Central memory CD4-positive, alpha-beta T cell (primary cell): ENCODE measurements around the gene KDM8.
A peak's percentile ranks its signal among the peaks of the same experiment; 100 is the strongest.
"Not testable (repeated sequence)": the region's sequence is repeated elsewhere in the genome, so short reads cannot be mapped to it uniquely, and the experiment has no call there.

ENCODE experiments used
- DNase-seq: peaks from one replicate; pipeline ENCODE4 v3.0.0; 2022

Gene KDM8

DNA sequence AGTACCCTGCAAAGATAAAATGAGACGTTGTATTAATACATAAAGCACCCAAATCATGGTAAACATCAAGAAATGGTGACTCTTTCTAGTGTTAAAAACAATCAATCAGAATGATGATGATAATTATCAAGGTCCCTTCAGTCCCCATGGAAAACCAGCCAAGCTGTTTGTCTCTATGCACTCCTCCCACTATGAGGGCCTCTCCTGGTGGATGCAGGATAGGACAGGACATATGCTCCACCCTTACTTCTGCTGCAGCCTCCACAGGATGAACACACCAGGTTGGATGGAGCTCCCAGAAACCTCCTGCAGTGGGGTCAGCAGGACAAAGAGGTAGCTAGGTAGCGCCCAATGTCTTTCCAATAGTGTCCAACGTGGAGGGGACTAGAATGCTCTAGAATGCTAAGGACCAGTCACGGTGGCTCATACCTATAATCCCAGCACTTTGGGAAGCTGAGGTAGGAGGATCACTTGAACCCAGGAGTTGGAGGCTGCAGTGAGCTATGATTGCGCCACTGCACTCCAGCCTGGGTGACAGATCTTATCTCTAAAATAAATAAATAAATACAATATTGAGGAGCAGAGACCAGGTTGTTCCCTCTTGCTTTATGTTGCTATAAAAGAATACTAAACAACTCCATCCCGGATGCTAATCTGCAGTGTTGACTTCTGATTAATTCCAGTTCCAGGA, 9.9 kb upstream of the KDM8 start:
- no peak for DNase-seq

DNA sequence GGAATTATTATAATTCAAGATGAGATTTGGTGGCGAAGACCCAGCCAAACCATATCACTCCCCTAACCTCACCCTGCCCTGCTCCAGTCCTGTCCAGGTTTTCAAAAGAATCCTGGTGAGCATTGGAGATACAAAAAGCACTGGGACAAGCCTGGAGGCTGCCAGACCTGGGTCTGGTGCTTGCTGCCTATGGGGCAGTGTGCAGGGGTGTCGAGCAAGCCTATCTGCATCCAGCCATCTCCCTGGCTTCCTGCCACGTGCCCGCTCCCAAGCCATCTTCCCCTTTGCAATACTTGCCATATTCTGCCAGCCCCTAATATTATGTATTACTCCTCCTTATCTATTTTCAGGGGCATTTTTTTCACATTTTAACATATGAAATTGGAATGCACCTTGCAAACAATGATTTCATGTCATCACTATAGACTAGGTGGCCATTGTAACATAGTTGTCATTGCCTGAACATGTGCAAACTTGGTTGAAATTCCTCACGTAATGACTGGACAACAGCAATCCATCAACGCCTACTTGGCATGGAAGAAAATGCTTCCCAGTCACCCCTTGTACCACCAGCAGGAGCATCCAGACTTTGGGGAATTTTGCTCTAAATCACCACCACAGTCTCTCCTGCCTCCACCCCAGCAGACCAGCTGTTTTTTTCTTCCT, 8.1 kb upstream of the KDM8 start:
- no peak for DNase-seq

- peak; percentile 89 for DNase-seq
Observed at GRCh38 chr16:27195941-27196595, 7.3 kb upstream of the KDM8 start.

- DNase-seq = no peak
Observed at GRCh38 chr16:27197004-27197403, 6.3 kb upstream of the KDM8 start.

GRCh38 chr16:27198451-27199234, 4.7 kb upstream of the KDM8 start:
- DNase-seq = no peak

DNA sequence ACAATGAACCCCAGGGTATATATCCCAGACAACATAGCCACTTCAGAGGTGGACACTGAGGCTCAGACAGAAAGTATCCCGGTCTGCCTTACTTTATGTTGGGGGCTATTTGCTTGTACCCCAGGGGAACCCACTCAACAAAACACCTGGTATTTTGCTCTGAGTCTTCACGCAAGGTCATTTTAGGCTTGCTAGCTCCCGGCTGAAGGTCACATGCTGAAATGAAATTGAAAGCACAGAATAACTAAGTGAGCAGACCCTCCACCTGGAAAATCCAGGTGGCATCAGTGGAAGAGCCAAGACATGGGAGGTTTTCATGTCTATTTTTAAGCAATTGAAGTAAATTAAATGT, 4.1 kb upstream of the KDM8 start:
- no peak for DNase-seq

GRCh38 chr16:27199736-27200135, 3.6 kb upstream of the KDM8 start:
- DNase-seq = peak; percentile 61

- DNase-seq = not testable (repeated sequence)
Observed at GRCh38 chr16:27200914-27201313, 2.4 kb upstream of the KDM8 start.

DNA sequence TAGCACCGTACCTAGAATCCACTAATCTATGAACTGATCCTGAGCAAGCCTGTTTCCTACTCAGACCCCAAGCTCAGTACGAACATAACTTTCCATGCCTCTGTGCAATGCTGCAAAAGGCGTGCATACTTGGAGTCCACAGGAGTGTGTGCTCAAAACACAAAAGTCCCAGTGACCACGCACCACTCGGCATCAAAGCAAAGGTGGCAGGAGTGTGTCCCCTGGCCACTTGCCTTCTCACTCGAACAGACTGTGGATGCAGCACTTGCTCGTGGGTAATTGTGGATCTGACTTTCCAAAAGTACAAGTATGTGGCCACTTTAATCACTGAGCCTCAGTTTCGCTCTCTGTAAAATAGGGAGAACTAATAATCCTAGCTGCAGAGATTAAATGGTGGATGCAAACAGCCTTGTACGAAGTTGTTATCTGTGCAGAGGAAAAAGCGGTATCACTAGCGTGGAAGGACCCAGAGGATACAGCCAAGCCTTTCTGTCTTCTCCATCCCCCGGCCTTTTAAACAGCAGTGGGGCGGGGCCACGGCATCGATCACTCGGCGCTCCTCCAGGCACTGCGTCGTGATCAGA, 311 bp upstream of the KDM8 start:
- no peak for DNase-seq

- DNase-seq = no peak
Observed at GRCh38 chr16:27204312-27204915, 1.1 kb downstream of the KDM8 start.

DNA sequence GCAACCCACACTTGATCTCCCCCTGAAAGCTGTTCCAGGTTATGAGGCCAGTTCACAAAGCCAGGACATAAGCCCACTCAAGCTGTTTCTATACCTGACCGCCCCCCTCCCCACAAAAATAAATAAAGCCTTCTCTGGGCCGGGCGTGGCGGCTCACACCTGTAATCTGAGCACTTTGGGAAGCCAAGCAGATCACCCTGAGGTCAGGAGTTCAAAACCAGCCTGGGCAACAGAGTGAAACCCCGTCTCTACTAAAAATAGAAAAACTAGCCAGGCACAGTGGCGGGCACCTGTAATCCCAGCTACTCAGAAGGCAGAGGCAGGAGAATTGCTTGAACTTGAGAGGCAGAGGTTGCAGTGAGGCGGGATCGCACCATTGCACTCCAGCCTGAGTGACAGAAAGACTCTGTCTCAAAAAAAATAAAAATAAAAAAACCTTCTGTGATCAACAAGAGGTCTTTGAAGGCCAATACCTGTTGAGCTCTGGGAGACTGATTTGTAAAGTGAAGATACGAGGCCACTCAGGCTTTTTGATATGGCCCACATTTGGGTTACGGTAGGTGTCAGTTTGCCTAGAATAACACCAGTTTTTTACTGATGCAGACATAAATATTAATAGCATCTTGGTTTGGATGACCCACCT, 2.2 kb downstream of the KDM8 start:
- no peak for DNase-seq

DNA sequence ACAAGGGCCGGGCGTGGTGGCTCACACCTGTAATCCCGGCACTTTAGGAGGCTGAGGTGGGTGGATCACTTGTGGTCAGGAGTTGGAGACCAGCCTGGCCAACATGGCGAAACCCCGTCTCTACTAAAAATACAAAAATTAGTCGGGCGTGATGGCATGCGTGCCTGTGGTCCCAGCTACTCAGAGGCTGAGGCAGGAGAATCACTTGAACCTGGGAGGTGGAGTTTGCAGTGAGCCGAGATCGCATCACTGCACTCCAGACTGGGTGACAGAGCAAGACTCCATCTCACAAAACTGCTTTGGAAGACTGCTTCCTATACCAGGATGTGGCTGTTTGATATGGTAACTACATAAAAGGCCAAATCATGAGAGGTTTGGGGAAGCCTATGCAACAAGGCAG, 3.8 kb downstream of the KDM8 start:
- DNase-seq = not testable (repeated sequence)

DNA sequence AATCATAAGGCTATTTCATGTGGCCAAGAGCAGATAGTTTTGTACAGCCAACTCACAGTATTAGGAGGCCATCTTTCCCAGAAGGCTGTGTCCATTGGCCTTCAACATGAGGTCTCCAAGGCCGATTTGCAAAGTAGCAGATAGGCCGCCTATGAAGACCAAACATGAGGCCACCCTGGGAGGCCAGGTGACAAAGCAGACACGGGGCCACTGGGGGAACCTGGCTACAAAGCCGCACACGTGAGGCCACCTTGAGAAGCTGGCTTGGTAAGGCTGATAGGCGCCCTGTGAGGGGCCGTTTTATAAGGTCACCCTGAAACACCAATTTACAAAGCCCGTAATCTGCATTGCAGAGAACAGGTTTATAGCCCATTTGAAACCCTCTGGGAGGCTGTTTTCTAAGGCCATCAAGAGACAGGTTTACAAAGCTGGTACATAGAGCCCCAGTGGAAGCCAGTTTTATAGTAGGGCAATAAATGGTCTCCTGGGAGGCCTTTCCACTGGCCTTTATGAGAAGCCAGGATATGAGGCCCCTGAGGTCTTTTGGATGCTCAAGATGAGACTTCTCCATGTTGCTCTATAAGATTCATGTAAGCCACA, 4.9 kb downstream of the KDM8 start:
- no peak for DNase-seq

GRCh38 chr16:27208796-27209195, 5.5 kb downstream of the KDM8 start:
- no peak for DNase-seq

DNA sequence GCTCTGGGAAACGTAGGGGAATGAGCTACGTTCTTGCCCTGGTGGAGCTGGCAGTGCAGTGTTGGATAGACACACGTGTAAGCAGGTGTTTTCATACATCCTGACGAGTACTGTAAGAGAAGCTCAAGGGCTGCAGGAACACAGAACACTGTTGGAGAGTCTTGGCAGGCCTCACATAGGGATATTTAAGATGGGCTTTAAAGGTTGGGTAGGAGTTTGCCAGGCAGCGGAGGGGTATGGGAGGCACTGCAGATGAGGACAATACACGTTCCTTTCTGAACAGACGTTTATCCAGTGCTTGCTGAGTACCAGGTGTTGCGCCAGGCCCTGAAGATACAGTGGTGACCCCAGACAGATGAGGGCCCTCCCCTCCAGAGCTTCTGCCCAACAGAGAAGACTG, 6.3 kb downstream of the KDM8 start:
- no peak for DNase-seq

DNA sequence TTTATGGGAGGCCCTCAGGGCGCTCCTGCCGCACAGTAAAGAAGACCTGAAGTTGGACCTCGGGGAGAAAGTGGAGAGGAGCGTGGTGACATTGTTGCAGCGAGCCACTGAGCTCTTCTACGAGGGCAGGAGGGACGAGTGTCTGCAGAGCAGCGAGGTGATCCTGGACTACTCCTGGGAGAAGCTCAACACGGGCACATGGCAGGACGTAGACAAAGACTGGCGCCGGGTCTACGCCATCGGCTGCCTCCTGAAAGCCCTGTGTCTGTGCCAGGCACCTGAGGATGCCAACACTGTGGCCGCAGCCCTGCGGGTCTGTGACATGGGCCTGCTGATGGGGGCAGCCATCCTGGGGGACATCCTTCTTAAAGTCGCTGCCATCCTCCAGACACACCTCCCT, 6.8 kb downstream of the KDM8 start:
- DNase-seq = no peak

- DNase-seq = no peak
Observed at GRCh38 chr16:27211026-27211425, 7.7 kb downstream of the KDM8 start.

GRCh38 chr16:27214084-27214961, 11.0 kb downstream of the KDM8 start:
- DNase-seq = no peak

DNA sequence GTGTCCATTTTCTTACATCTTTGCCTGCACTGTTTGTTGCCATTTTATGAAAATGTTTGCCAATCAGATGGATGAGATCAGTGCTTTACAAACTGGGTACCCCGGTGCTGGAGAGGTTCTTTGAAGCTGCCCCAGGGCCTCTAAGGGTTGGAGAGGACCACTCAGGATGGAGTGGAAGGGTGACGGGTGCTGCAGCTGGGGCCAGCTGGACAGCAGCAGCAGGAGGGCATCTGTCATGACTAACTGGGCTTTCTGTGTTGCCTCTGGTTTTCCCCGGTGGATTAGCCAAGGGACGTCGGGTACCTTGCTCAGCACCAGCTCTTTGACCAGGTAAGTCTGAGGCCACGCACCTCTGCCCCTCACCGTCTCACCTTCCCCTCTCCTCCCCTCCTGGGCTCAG, 12.3 kb downstream of the KDM8 start:
- DNase-seq = no peak

DNA sequence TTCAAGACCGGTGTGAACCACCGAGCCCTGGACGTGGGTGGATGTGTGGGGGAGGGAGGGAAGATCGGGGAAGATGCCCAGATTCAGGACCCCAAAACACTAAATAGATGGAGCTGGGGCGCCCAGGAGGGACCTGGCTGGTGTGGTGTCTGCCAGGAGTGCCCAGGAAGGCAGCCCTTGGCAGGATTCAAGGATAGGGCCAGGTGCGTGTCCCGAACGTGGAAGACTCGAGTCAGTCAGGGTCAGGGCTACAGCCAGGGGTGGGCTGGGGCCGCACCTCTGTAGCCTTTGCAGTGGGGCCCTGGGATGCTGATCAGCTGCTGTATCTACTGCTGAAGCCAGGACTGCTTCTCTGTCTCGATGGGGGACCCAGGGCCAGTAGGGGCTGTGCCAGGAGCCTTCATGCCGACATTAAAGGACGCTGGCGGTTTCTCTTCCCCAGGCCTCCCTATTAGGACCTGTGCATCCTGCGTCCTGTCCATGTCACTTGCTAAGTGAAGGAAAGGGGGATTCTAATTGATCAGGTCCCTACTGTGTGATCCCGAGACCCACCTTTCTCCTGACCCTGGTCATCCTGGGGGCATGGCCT, 13.1 kb downstream of the KDM8 start:
- no peak for DNase-seq
